K562 (cell line): ENCODE measurements around the gene AGO1. TPM values are rescaled to one million over a fixed set of nuclear protein-coding genes. Genes with fewer than 3 reads are reported as not detected.

Experiments
- BHLHE40 ChIP-seq: IDR thresholded peaks from 2 replicates; pipeline ENCODE4 v1.6.1; 2011; ENCODE audit warnings: low read length, improper control_type of control experiment
- E2F3 ChIP-seq: fragments of 250-450 bp; sonication (Bioruptor Pico); IDR thresholded peaks from 2 replicates; pipeline ENCODE4 v1.4.0; 2020; ENCODE audit warnings: mild to moderate bottlenecking
- ELF2 ChIP-seq: fragments of 250-450 bp; sonication (Bioruptor Pico); IDR thresholded peaks from 2 replicates; pipeline ENCODE4 v1.5.0; 2021; ENCODE audit warnings: mild to moderate bottlenecking
- HNRNPLL ChIP-seq: fragments of 200-400 bp; formaldehyde crosslinking; IDR thresholded peaks from 2 replicates; pipeline ENCODE4 v1.6.1; 2017; ENCODE audit warnings: low read length, low read depth, mild to moderate bottlenecking; ENCODE audit not compliant: poor library complexity, severe bottlenecking
- HSF4 ChIP-seq: fragments of 250-450 bp; sonication (Bioruptor Pico); IDR thresholded peaks from 2 replicates; pipeline ENCODE4 v2.1.2; 2022; ENCODE audit warnings: mild to moderate bottlenecking, moderate library complexity, borderline replicate concordance
- MAFK ChIP-seq: IDR thresholded peaks from 2 replicates; pipeline ENCODE4 v1.6.1; 2011; ENCODE audit warnings: low read length, improper control_type of control experiment
- NBN ChIP-seq: fragments of 450-650 bp; IDR thresholded peaks from 2 replicates; pipeline ENCODE4 v1.6.1; 2016; ENCODE audit warnings: low read depth, mild to moderate bottlenecking
- NCOA2 ChIP-seq, 2 experiments: fragments of 450-650 bp; IDR thresholded peaks; 2 replicates each; pipeline ENCODE4 v1.6.1; 2018; ENCODE audit warnings: mild to moderate bottlenecking in 2 of 2, moderate library complexity in 1 of 2; ENCODE audit not compliant: partially characterized antibody in 2 of 2
- NELFE ChIP-seq: IDR thresholded peaks from 2 replicates; pipeline ENCODE4 v1.6.1; 2011; ENCODE audit warnings: mild to moderate bottlenecking; ENCODE audit not compliant: insufficient read depth, insufficient read length
- TCF7L2 ChIP-seq: fragments of 150-350 bp; IDR thresholded peaks from 2 replicates; pipeline ENCODE4 v1.6.1; 2016; ENCODE audit warnings: low read depth, mild to moderate bottlenecking, low read length, moderate library complexity
- ZNF143 ChIP-seq: sonication (generic); formaldehyde crosslinking; IDR thresholded peaks from 2 replicates; pipeline ENCODE4 v1.9.0; 2022; ENCODE audit warnings: mild to moderate bottlenecking, missing genetic modification reagents
- ZNF184 ChIP-seq: sonication (generic); formaldehyde crosslinking; IDR thresholded peaks from 2 replicates; pipeline ENCODE4 v1.5.0; 2020; ENCODE audit warnings: missing genetic modification reagents
- ZNF561 ChIP-seq: fragments of 450-650 bp; formaldehyde crosslinking; conservative IDR thresholded peaks from 2 replicates; pipeline ENCODE4 v1.4.0; 2020; ENCODE audit warnings: mild to moderate bottlenecking, moderate library complexity
- ZNF609 ChIP-seq: sonication (generic); formaldehyde crosslinking; IDR thresholded peaks from 2 replicates; pipeline ENCODE4 v1.8.1; 2023; ENCODE audit warnings: missing genetic modification reagents, mild to moderate bottlenecking, borderline replicate concordance
- ZNF76 ChIP-seq: fragments of 250-450 bp; sonication (Bioruptor Pico); IDR thresholded peaks from 2 replicates; pipeline ENCODE4 v1.4.0; 2020; ENCODE audit warnings: mild to moderate bottlenecking, moderate library complexity, borderline replicate concordance
- ZSCAN32 ChIP-seq: fragments of 450-650 bp; formaldehyde crosslinking; IDR thresholded peaks from 2 replicates; pipeline ENCODE4 v1.4.0; 2020; ENCODE audit warnings: mild to moderate bottlenecking, moderate library complexity
- polyA plus RNA-seq, 8 experiments: library from polyadenylated mRNA; depleted of rRNA in 4 of 8; stranded (reverse) in 5 of 8; unstranded in 3 of 8; fragments of >200 nt; fragmentation: Nextera tagmentation in 2 of 8; fragmentation: Illumina TruSeq in 1 of 8; extraction: Ambion mirVana in 2 of 8; extraction: Trizol in 1 of 8; gene quantifications; 2 replicates each; pipeline versions ENCODE4 v1.2.1 to v1.2.3, GENCODE V29; 2011 to 2014; ENCODE audit warnings: inconsistent platforms in 1 of 8, missing spikeins in 1 of 8
- total RNA-seq, 7 experiments: library from RNA; depleted of rRNA in 6 of 7; stranded (reverse); fragments of >200 nt in 6 of 7; fragmentation: Illumina TruSeq in 2 of 7; extraction: Trizol in 2 of 7; gene quantifications; 2 replicates each; pipeline versions ENCODE4 v1.2.1 to v1.2.3, GENCODE V29; 2011 to 2021; ENCODE audit warnings: low replicate concordance in 1 of 7
- TF ChIP-seq, protein P1 (sequence below): sonication (generic); formaldehyde crosslinking; IDR thresholded peaks from 2 replicates; pipeline ENCODE4 v1.8.1; 2023; ENCODE audit warnings: mild to moderate bottlenecking, missing genetic modification reagents
- TF ChIP-seq, protein P2 (sequence below): fragments of 450-650 bp; formaldehyde crosslinking; IDR thresholded peaks from 2 replicates; pipeline ENCODE4 v1.4.0; 2022; ENCODE audit warnings: missing genetic modification characterization
- TF ChIP-seq, protein P3 (sequence below): sonication (generic); formaldehyde crosslinking; IDR thresholded peaks from 2 replicates; pipeline ENCODE4 v1.8.0; 2023; ENCODE audit warnings: mild to moderate bottlenecking, missing genetic modification reagents

Gene AGO1
- total and polyA plus RNA-seq, 9 of the 15 experiments (the other 6 are each of a cell fraction or from before 2014, with no cell fraction given), result 7.3 to 64.2 (median 26.0) TPM

- TF ChIP-seq, protein P1, sequence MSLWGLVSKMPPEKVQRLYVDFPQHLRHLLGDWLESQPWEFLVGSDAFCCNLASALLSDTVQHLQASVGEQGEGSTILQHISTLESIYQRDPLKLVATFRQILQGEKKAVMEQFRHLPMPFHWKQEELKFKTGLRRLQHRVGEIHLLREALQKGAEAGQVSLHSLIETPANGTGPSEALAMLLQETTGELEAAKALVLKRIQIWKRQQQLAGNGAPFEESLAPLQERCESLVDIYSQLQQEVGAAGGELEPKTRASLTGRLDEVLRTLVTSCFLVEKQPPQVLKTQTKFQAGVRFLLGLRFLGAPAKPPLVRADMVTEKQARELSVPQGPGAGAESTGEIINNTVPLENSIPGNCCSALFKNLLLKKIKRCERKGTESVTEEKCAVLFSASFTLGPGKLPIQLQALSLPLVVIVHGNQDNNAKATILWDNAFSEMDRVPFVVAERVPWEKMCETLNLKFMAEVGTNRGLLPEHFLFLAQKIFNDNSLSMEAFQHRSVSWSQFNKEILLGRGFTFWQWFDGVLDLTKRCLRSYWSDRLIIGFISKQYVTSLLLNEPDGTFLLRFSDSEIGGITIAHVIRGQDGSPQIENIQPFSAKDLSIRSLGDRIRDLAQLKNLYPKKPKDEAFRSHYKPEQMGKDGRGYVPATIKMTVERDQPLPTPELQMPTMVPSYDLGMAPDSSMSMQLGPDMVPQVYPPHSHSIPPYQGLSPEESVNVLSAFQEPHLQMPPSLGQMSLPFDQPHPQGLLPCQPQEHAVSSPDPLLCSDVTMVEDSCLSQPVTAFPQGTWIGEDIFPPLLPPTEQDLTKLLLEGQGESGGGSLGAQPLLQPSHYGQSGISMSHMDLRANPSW (CRISPR knock-in tag), result no peak
- TF ChIP-seq BHLHE40 (no peak), NELFE (no peak), HSF4 (CRISPR knock-in tag) (no peak), ZSCAN32 (CRISPR knock-in tag) (no peak), ZNF76 (CRISPR knock-in tag) (no peak), ZNF561 (CRISPR knock-in tag) (no peak), ELF2 (CRISPR knock-in tag) (no peak), ZNF143 (CRISPR knock-in tag) (no peak), HNRNPLL (no peak), NBN (no peak), MAFK (peak; percentile 94), ZNF609 (CRISPR knock-in tag) (no peak), TCF7L2 (no peak), ZNF184 (CRISPR knock-in tag) (no peak), NCOA2 (IDR thresholded peaks at IDR 0.05; ENCODE audit: partially characterized antibody in 2 of 2) (no peak), E2F3 (CRISPR knock-in tag) (no peak; the same call in 1 of the 2 replicates)
- TF ChIP-seq, protein P2, sequence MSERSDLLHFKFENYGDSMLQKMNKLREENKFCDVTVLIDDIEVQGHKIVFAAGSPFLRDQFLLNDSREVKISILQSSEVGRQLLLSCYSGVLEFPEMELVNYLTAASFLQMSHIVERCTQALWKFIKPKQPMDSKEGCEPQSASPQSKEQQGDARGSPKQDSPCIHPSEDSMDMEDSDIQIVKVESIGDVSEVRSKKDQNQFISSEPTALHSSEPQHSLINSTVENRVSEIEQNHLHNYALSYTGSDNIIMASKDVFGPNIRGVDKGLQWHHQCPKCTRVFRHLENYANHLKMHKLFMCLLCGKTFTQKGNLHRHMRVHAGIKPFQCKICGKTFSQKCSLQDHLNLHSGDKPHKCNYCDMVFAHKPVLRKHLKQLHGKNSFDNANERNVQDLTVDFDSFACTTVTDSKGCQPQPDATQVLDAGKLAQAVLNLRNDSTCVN, result 0 out of 2 replicates have a peak, but pooled peaks have one; percentile 53
- TF ChIP-seq, protein P3, sequence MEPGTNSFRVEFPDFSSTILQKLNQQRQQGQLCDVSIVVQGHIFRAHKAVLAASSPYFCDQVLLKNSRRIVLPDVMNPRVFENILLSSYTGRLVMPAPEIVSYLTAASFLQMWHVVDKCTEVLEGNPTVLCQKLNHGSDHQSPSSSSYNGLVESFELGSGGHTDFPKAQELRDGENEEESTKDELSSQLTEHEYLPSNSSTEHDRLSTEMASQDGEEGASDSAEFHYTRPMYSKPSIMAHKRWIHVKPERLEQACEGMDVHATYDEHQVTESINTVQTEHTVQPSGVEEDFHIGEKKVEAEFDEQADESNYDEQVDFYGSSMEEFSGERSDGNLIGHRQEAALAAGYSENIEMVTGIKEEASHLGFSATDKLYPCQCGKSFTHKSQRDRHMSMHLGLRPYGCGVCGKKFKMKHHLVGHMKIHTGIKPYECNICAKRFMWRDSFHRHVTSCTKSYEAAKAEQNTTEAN (CRISPR knock-in tag), result peak; percentile 21; the same call in 1 of the 2 replicates
Measured at GRCh38 chr1:35931446-35932157, 48.6 kb downstream of the AGO1 start (continued).
